Measurements from ENCODE around the gene FAM90A26.
"Not testable (repeated sequence)": the region's sequence is repeated elsewhere in the genome, so short reads cannot be mapped to it uniquely, and the experiment has no call there.

Gene FAM90A26

GRCh38 chr4:9146967-9147366 lies 23.2 kb upstream of the FAM90A26 start:
- POLR2A ChIA-PET: no interaction called here
- no peak overlapping the region for H3K4me3 ChIP-seq (ENCODE audit: low read depth, low read length)
- no peak for DNase-seq (ENCODE audit: low read depth, low spot score)
- CTCF ChIA-PET: no interaction called here
- TF ChIP-seq CTCF (IDR thresholded peaks at IDR 0.05; ENCODE audit: insufficient read depth, low read length, missing control alignments): no peak

- H3K4me3 ChIP-seq (ENCODE audit: low read depth, low read length); CTCF ChIA-PET; POLR2A ChIA-PET; DNase-seq (ENCODE audit: low read depth, low spot score): not testable (repeated sequence)
These were observed 22.8 kb upstream of the FAM90A26 start for GRCh38 chr4:9147368-9147767.

DNA sequence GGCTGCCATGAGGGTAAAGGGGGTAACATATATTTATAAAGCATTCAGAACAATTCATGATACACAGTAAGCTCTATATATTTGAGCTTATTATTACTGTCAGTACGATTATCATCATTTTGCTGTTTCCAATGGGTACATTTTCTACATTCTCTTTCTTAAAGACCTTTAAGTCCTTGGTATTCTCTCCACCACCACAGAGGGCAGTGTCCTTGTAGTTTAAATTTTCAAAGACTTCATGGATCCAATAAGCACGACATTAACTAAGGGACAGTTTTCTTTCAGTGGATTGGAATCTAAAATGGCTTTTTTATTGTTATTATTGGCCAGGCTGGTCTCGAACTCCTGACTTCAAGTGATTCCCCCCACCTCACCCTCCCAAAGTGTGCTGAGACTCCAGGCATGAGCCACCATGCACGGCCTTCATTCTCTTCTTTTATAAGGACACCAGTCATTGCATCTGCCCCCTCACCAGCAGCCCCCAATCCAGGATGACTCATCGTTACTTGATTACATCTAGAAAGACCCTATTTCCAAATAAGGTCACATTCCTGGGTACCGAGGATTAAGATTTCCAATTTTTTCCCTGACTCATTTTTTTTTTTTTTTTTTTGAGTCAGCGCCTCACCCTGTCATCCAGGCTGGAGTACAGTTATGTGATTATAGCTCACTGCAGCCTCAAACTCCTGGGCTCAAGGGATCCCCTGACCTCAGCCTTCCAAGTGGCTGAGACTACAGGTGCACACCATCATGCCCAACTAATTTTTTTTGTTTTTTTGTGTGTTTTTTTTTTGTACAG lies 21.4 kb upstream of the FAM90A26 start:
- H3K4me3 ChIP-seq (ENCODE audit: low read depth, low read length); POLR2A ChIA-PET; CTCF ChIA-PET; DNase-seq (ENCODE audit: low read depth, low spot score): not testable (repeated sequence)

- DNase-seq (ENCODE audit: low read depth, low spot score); POLR2A ChIA-PET; CTCF ChIA-PET: not testable (repeated sequence)
- H3K4me3 ChIP-seq (ENCODE audit: low read depth, low read length): peak overlapping the region; percentile 65
These were observed 18.4 kb upstream of the FAM90A26 start for GRCh38 chr4:9151809-9152179.

GRCh38 chr4:9152180-9153007 lies 17.8 kb upstream of the FAM90A26 start:
- H3K4me3 ChIP-seq (ENCODE audit: low read depth, low read length): peak overlapping the region; percentile 65
- CTCF ChIA-PET, POLR2A ChIA-PET: not testable (repeated sequence)
- peak; percentile 68 for DNase-seq (ENCODE audit: low read depth, low spot score)

DNA sequence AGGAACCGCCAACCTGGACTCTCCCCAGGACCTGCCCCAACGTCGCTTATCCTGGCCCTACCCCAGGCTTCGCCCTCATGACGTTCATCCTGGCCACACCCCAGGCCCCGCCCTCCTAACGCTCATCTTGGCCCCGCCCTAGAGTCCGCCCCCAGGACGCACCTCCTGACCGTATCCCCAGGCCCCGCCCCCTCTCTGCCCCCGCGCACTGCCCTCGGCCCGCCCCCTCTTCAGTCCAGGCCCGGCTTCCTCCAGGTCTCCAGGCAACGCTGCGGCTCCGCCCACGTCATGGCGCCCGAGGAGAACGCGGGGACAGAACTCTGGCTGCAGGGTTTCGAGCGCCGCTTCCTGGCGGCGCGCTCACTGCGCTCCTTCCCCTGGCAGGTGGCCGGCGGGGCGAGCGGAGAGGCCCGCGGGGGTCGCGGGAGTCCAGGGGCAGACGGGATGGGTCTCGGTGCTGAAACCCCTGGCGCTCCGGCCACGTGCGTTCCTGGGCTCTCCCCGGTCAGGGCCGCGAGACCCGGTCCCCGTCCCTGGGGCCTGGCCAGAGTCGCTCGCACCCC lies 17.1 kb upstream of the FAM90A26 start:
- H3K4me3 ChIP-seq (ENCODE audit: low read depth, low read length): peak overlapping the region; percentile 66
- CTCF ChIA-PET, POLR2A ChIA-PET: not testable (repeated sequence)
- DNase-seq (ENCODE audit: low read depth, low spot score): peak; percentile 93
- TF ChIP-seq CTCF (IDR thresholded peaks at IDR 0.05; ENCODE audit: insufficient read depth, low read length, missing control alignments): peak; percentile 10

- H3K4me3 ChIP-seq (ENCODE audit: low read depth, low read length): peak overlapping the region; percentile 66
- CTCF ChIA-PET, POLR2A ChIA-PET: not testable (repeated sequence)
- DNase-seq (ENCODE audit: low read depth, low spot score): peak; percentile 44
These were observed 16.5 kb upstream of the FAM90A26 start for GRCh38 chr4:9153571-9154157.

- CTCF ChIA-PET; H3K4me3 ChIP-seq (ENCODE audit: low read depth, low read length); DNase-seq (ENCODE audit: low read depth, low spot score); POLR2A ChIA-PET: not testable (repeated sequence)
These were observed 14.9 kb upstream of the FAM90A26 start for GRCh38 chr4:9155101-9155886.

- DNase-seq (ENCODE audit: low read depth, low spot score); POLR2A ChIA-PET; CTCF ChIA-PET; H3K4me3 ChIP-seq (ENCODE audit: low read depth, low read length): not testable (repeated sequence)
These were observed 11.8 kb upstream of the FAM90A26 start for GRCh38 chr4:9158392-9158791.

DNA sequence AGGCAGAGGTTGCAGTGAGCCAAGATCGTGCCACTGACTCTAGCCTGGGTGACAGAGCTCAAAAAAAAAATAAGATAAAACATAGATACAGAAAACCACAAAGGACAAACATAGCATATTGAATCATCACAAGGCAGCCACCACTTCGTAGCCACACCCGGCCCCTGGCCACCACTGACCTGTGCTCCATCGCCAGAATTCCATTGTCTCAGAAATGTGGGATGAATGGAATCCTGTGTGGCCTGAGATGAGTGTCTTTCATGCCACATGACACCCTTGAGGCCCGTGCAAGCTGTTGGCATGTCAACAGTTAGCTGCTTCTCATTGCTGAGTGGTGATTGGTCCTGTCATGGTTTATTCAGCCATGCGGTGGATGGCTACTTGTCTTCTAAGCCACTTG lies 10.2 kb upstream of the FAM90A26 start:
- CTCF ChIA-PET; H3K4me3 ChIP-seq (ENCODE audit: low read depth, low read length); DNase-seq (ENCODE audit: low read depth, low spot score); POLR2A ChIA-PET: not testable (repeated sequence)

GRCh38 chr4:9165990-9166389 lies 4.2 kb upstream of the FAM90A26 start:
- CTCF ChIA-PET; DNase-seq (ENCODE audit: low read depth, low spot score); H3K4me3 ChIP-seq (ENCODE audit: low read depth, low read length); POLR2A ChIA-PET: not testable (repeated sequence)

- POLR2A ChIA-PET: not testable (repeated sequence)
These were observed 40.1 kb downstream of the FAM90A26 start, which contains the start of gene USP17L10 for GRCh38 chr4:9210357-9210756. Gene USP17L10, plus strand, starts transcription at chr4:9210657. Its CDS starts 0 bp downstream, at chr4:9210657.

DNA sequence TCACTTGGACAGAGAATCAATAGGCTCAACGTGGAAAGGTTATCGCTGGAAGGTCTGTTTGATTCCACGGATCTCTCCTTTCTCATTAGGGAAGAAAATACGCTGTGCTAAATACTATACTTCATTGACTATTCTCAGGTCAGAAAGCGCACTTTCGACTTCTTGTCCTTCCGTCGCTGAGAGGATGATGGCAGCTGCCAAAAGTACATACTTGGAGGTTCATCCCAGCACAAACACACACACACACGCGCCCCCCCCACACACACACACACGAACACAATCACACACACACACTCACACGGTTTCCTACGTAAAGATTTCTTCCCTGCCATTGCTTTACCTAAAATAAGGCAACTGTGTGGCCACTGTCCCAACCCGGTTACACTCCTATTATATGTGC lies 44.5 kb downstream of the FAM90A26 start:
- H3K4me3 ChIP-seq (ENCODE audit: low read depth, low read length); CTCF ChIA-PET; POLR2A ChIA-PET; DNase-seq (ENCODE audit: low read depth, low spot score): not testable (repeated sequence)

More at GRCh38 chr4:9210357-9210756, 40.1 kb downstream of the FAM90A26 start, which contains the start of gene USP17L10:
- H3K4me3 ChIP-seq (ENCODE audit: low read depth, low read length); CTCF ChIA-PET; DNase-seq (ENCODE audit: low read depth, low spot score): not testable (repeated sequence)

Data from AG04449 (cell line).